Small intestine (tissue), 7 donors: ENCODE measurements around the gene CMTM2. TPM values are rescaled to one million over a fixed set of nuclear protein-coding genes. Genes with fewer than 3 reads are reported as not detected.

ENCODE experiments used
- DNase-seq, 2 donors: peaks; one replicate each; pipeline versions ENCODE4 v3.0.0 to v3.0.0-alpha.2; 2013
- FAIRE-seq: peaks from 2 replicates; lab custom pipeline; 2012; peaks lifted over from hg19 to GRCh38; lab: Jason Lieb, UNC
- H3K27ac ChIP-seq, 3 donors: one replicate each; pipeline ENCODE4 v1.5.1; 2013; ENCODE audit warnings: low read length in 2 of 3, mild to moderate bottlenecking in 2 of 3, control low read depth in 1 of 3, inconsistent platforms in 1 of 3, low read depth in 1 of 3, moderate library complexity in 1 of 3
- H3K27me3 ChIP-seq, 3 donors: one replicate each; pipeline ENCODE4 v1.6.1; 2013; ENCODE audit warnings: low read length in 3 of 3, inconsistent platforms in 1 of 3; ENCODE audit not compliant: control insufficient read depth in 3 of 3, insufficient read depth in 3 of 3
- H3K36me3 ChIP-seq, 3 donors: one replicate each; pipeline ENCODE4 v1.6.1; 2013; ENCODE audit warnings: low read length in 3 of 3, inconsistent platforms in 1 of 3, low read depth in 1 of 3, mild to moderate bottlenecking in 1 of 3, moderate library complexity in 1 of 3; ENCODE audit not compliant: control insufficient read depth in 3 of 3, insufficient read depth in 2 of 3
- H3K4me1 ChIP-seq, 3 donors: one replicate each; pipeline ENCODE4 v1.6.1; 2013; ENCODE audit warnings: low read length in 2 of 3, inconsistent platforms in 1 of 3, low read depth in 1 of 3, mild to moderate bottlenecking in 1 of 3, moderate library complexity in 1 of 3; ENCODE audit not compliant: control insufficient read depth in 3 of 3, insufficient read depth in 2 of 3
- H3K4me3 ChIP-seq, 3 donors: one replicate each; pipeline ENCODE4 v1.5.1; 2013; ENCODE audit warnings: low read length in 3 of 3, control low read depth in 1 of 3, inconsistent platforms in 1 of 3, low read depth in 1 of 3, mild to moderate bottlenecking in 1 of 3, moderate library complexity in 1 of 3
- H3K9me3 ChIP-seq, 2 donors: one replicate each; pipeline ENCODE4 v1.6.1; 2013; ENCODE audit warnings: low read depth in 1 of 2, low read length in 1 of 2; ENCODE audit not compliant: control insufficient read depth in 2 of 2, insufficient read depth in 1 of 2
- WGBS, 3 donors: extraction: QIAGEN DNeasy Blood & Tissue Kit; methylation state at CpG; one replicate each; pipeline ENCODE4 v1.1.7; 2013; 5-methylcytosine and 5-hydroxymethylcytosine counted together
- polyA plus RNA-seq, 4 donors: library from polyadenylated mRNA; stranded (reverse) in 3 of 4; unstranded in 1 of 4; fragments of 200-250 nt in 3 of 4; fragments of 120-200 nt in 1 of 4; gene quantifications; one replicate each; pipeline versions ENCODE4 v1.2.1 to v1.2.3, GENCODE V29; 2013
- donor health status: healthy with polysubstance abuse.
- donor health status: control.
- donor health status: control.
- donor health status: Bipolar disorder and iron deficiency.
- donor health status: healthy.

The CMTM2 gene
- polyA plus RNA-seq, 4 donors: 0.07 to 0.19 TPM; not detected in 2

DNA sequence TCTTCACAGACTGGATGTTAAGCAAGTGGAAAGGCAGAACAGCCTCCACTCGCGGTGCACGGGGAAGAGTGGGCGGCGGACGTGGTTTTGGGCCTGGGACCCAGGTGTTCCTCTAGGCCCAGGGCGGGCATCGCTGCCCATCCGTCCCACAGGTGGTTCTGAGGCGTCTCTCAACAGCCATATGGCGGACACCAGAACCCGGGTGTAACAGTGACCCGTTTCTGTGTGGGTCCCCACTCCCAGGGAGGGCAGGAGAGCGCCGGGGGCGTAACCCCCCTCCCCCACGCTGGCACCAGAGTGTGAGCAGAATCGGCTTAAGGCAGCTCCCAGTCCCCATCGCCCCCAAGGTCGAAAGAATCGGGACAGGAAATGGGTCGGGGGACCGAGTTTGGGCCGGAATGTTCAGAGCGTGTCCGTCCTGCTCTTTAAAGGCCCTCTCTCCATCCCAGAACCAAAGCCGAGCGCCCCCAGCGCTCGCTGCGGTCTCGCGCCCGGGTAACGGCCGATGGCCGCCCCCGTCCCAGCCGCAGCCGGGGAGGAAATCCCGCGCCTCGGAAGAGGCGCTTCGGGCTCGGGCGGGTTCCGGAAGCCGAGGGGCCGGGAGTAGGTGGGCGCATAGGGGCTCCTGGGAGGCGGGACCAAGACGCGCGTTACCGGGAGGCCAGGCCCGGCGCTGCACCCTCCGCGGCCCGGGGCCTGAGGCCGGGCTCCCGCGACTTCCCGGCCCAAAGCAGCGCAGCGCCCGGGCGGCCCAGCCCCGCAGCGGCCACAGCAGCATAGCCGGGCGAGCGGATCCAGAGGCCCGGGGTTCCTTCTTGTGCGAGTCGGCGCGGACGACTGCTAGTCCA is 29.8 kb upstream of the CMTM2 start, which contains the start of gene TK2:
TK2 (minus strand) TSS at position 839 of the 848 bp plus-strand sequence; CDS start at position 778, 61 bp downstream.
- Histone ChIP-seq H3K4me3 (peak within 1 kb of the TSS; percentile 75 to 85 (median 83)), H3K27me3 (no peaks in the 10 kb centered on the region), H3K36me3 (peaks cover 0 to 14% (median 0%) of the 10 kb centered on the region in 3 donors), H3K9me3 (no peaks in the 10 kb centered on the region), H3K4me1 (peaks cover 2 to 22% (median 18%) of the 10 kb centered on the region in 3 donors), H3K27ac (peak within 1 kb of the TSS; percentile 92 to 99 (median 93))
- DNase-seq: peak in 1 of 2 donors; percentile 87
- FAIRE-seq: no peak
- 5 to 9% (median 5%) methylated on average over 50 to 80 of the region's 80 CpGs for WGBS, 3 donors

DNA sequence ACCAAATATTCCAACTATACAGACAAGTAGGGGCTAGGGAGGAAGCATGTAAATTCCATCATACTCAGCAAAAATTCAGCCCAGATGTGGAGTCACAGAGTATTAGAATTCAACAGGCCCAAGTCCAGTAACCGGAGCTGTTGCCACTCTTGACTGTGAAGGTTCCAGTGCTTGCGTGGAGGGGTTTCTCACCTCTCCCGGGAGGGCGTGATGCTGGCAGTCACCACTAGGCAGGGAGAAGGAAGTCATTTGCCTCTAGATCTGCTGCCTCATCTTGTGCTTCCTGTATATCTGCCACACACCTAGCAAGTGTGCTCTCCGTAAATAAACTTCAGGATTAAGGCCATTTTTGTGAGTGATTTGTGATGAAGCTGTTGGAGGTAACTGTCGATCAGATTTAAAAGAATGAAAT is 27.9 kb upstream of the CMTM2 start:
- FAIRE-seq (no peak), DNase-seq (peak; percentile 43 to 52)
- peak overlapping the region in 2 of 3 donors; percentile 27 to 98 for H3K27ac ChIP-seq
- H3K9me3 ChIP-seq: no peaks in the 10 kb centered on the region
- H3K4me3 ChIP-seq: no peak overlapping the region
- no peaks in the 10 kb centered on the region for H3K27me3 ChIP-seq
- peaks cover 0 to 9% (median 0%) of the 10 kb centered on the region in 3 donors for H3K36me3 ChIP-seq
- 34 to 52% (median 39%) methylated on average over 6 of the region's 6 CpGs for WGBS, 3 donors
- peaks cover 4 to 22% (median 22%) of the 10 kb centered on the region in 3 donors for H3K4me1 ChIP-seq

DNA sequence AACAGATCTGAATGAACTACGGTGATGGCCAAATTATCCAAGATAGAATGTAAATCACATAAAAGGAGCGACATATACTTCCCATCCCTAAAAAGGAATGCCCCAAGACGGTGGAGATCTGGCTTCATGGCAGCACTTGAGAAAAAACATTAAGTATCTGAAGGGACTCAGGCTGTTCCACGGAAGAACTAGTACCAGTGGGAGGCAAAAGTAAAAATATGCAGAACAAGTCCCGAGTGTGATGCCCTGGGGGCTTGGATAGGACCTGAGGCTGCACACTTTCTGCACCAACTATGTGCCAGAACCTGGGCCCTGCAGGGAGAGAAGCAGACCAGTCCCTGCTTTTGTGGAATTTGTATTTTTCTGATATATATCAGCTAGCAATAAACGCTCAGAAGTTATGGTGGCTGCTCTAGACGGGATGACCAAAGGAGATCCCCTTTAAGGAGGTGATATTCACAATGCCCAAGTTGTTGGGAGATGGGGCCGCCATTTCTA is 27.4 kb upstream of the CMTM2 start:
- Histone ChIP-seq H3K27me3 (no peaks in the 10 kb centered on the region), H3K4me3 (peak overlapping the region; percentile 52 to 65 (median 64)), H3K9me3 (no peaks in the 10 kb centered on the region), H3K36me3 (peaks cover 0 to 9% (median 0%) of the 10 kb centered on the region in 3 donors), H3K4me1 (peaks cover 4 to 22% (median 22%) of the 10 kb centered on the region in 3 donors), H3K27ac (peak overlapping the region; percentile 85 to 98 (median 85))
- 34 to 39% (median 38%) methylated on average over 8 of the region's 8 CpGs for whole genome bisulfite sequencing, 3 donors
- DNase-seq: no peak
- FAIRE-seq: no peak

DNA sequence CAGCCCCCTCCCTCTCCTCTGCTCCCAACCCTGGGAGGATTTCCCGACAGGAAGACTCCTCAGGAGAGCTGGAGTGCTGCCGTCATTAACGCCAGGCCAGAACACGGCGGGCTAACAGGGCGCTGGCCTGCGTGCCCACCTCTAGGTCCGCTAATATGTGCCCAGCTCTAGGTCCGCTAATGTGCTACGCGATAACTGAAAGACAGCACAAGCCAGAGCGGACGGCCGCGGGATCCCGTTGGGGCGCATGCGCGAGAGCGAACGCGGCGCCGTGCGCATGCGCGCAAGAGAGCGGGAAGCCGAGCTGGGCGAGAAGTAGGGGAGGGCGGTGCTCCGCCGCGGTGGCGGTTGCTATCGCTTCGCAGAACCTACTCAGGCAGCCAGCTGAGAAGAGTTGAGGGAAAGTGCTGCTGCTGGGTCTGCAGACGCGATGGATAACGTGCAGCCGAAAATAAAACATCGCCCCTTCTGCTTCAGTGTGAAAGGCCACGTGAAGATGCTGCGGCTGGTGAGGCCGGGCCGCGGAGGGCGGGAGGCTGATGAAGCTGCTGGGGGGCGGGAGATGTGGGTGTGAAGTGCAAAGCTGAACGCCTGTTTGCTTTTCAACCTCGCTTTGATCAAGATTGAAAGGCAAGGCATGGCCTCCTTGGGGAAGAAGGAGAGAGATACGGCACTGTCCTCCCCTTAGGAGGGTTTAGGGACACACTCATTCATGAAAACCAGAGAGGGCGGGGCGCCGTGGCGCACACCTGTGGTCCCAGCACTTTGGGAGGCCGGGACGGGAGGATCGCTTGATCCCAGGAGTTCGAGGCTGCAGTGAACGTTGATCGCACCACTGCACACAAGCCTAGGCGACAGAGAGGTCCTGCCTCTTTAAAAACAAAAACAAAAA is 26.7 kb upstream of the CMTM2 start, which contains the start of gene CKLF:
CKLF (plus strand) TSS at position 291 of the 892 bp plus-strand sequence; CDS start at position 431, 140 bp downstream.
- peak within 1 kb of the TSS; percentile 85 to 98 (median 85) for H3K27ac ChIP-seq
- FAIRE-seq (no peak), DNase-seq (peak; percentile 90 to 96)
- 2 to 7% (median 4%) methylated on average over 63 of the region's 63 CpGs for WGBS, 3 donors
- peaks cover 0 to 7% (median 0%) of the 10 kb centered on the region in 3 donors for H3K36me3 ChIP-seq
- no peaks in the 10 kb centered on the region for H3K9me3 ChIP-seq
- peaks cover 4 to 22% (median 22%) of the 10 kb centered on the region in 3 donors for H3K4me1 ChIP-seq
- H3K27me3 ChIP-seq: no peaks in the 10 kb centered on the region
- peak within 1 kb of the TSS; percentile 53 to 65 (median 64) for H3K4me3 ChIP-seq

DNA sequence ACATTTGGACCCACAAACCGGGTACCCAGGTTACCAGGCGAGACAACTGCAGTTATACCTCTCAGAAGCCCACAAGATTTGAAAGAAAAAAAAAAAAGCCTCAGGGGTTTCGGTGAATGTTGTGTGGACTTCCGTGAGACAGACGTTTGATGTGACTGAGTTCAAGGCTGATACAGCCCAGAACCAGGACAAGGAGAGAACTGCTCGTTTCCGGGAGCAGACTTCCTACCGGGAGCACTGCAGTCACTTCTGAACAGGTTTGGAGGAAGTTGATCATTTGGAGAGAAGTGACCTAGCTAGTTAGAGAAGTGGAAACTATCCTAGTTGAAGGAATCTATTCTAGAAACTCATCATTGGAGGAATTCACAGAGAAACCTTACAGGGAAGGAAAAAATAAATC is 26.0 kb upstream of the CMTM2 start:
- WGBS, 3 donors: 8 to 27% (median 14%) methylated on average over 8 of the region's 8 CpGs
- Histone ChIP-seq H3K4me3 (peak overlapping the region; percentile 53 to 65 (median 64)), H3K36me3 (peaks cover 0 to 3% (median under 1%) of the 10 kb centered on the region in 3 donors), H3K27me3 (no peaks in the 10 kb centered on the region), H3K9me3 (no peaks in the 10 kb centered on the region), H3K27ac (peak overlapping the region in 2 of 3 donors; percentile 71 to 98), H3K4me1 (peaks cover 4 to 22% (median 22%) of the 10 kb centered on the region in 3 donors)
- DNase-seq: peak; percentile 6 to 74
- FAIRE-seq: no peak

DNA sequence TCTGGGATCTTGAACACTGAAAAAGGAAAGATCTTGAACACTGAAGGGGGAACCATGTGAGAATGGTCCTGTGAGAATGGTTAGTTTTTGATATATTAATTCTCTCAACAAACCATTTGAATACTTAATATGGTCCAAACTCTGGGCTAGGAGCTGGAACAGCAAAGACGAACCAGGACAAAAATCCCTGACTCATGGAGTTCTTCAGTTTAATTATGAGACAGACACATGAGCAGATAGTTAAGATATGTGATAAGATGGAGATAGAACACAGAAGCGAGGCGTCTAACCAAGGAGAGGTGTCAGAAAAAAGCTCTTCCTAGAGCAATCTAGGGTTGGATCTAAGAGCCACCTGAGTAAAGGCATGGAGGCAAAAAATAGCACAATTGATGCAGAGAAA is 25.2 kb upstream of the CMTM2 start:
- FAIRE-seq: no peak
- 76 to 82% (median 81%) methylated on average over 3 of the region's 3 CpGs for WGBS, 3 donors
- peak overlapping the region in 1 of 3 donors; percentile 64 for H3K4me3 ChIP-seq
- H3K36me3 ChIP-seq: peaks cover 0 to 4% (median 3%) of the 10 kb centered on the region in 3 donors
- peaks cover 4 to 22% (median 22%) of the 10 kb centered on the region in 3 donors for H3K4me1 ChIP-seq
- H3K9me3 ChIP-seq: no peaks in the 10 kb centered on the region
- H3K27me3 ChIP-seq: no peaks in the 10 kb centered on the region
- no peak for DNase-seq
- no peak overlapping the region for H3K27ac ChIP-seq

DNA sequence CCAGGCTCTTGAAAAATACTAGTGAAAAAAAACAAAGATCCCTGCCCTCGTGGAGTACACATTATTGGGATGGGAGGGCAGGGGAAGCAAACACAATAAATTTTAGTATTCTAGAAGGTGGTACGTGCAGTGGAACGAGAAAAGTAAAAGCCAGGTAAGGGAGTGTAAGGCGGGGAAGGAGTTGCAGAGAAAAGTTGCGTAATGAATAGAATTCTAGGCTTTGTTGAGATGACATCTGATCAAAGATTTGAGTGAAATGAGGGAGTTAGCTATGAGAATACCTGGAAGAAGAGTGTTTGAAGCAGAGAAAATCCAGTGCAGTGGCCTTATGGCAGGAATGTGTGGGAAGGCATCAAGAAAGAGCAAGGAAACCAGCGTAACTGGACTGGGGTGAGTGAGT is 24.8 kb upstream of the CMTM2 start:
- DNase-seq (no peak), FAIRE-seq (no peak)
- peak overlapping the region in 1 of 3 donors; percentile 64 for H3K4me3 ChIP-seq
- peaks cover 0 to 7% (median 3%) of the 10 kb centered on the region in 3 donors for H3K36me3 ChIP-seq
- no peaks in the 10 kb centered on the region for H3K9me3 ChIP-seq
- 83 to 86% (median 83%) methylated on average over 6 of the region's 6 CpGs for WGBS, 3 donors
- H3K27ac ChIP-seq: no peak overlapping the region
- peaks cover 4 to 22% (median 22%) of the 10 kb centered on the region in 3 donors for H3K4me1 ChIP-seq
- H3K27me3 ChIP-seq: no peaks in the 10 kb centered on the region
